ENCODE results near the gene BMP7.

BMP7 gene

GRCh38 chr20:57188576-57189079 is 77.8 kb downstream of the BMP7 start:
- DNase-seq, result no peak

- DNase-seq, result no peak
Observed at GRCh38 chr20:57188056-57188455, 78.4 kb downstream of the BMP7 start.

DNA sequence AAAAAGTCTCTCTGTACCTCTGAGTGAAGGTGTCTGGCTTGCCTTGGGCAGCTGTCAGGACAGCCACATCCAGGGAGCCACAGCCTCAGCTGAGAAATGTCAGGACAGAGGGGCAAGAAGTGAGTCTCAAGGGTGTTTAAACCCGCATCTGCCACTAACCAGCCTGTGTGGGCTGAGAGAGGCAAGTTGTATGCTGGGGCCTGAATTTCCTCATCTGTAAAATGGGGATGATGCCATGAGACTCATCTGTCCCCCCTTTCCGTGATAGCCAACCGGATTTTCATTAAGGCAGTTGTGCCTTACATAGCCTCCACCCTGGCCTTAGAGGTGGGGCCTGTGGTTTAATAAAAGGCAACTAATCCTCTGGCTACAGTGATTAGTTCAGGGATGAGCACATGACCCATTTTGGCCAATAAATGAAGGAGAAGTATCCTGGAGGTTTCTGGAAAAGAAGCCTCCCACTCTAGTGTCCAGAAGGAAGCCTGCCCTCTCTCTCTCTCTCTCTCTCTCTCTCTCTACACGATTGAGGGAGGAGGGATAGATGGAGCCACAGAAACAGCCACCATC is 79.3 kb downstream of the BMP7 start:
- no peak for DNase-seq

DNA sequence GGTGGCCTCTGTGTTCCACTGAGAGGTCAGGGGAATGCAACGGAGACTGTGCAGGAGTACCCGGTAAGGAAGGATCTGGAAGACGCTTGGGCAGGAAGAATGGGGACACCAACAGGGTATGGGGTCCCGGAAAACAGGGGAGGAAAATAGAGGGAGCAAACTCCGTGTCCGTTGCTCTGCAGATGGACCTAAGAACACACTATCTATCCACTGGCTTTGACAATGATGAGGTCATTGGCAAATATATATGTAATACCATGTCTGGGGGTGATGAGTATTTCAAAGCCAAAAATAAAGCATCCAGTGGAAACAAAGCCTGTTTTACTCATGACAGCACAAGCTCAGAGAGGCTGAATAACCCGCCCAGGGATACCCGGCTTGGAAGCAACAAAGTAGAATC is 80.2 kb downstream of the BMP7 start:
- DNase-seq, result no peak

DNA sequence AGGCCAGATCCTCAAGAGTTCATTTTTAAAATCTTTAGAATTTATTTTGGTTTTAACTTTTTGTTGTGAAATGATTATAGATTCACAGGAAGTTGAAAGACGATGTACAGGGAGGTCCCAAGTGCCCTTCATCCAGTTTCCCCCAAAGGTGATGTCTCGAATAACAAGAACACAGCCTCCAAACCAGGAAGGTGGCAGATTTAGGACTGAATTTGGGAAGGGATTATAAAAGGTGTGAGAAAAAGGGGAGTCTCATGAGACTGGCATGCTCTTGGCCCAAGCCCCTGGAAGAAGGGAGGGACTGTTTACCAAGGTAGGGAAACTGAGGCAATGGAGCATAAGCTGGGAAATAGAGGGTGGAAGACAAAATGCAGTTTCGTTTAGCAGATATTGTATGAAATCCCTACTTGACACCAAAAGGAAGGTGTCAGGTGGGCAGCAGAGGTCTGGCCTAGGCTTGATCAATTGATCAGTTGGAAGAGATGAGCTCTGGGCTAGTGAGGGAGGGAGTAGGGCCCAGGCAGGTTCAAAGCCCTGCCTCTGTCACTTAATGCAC is 81.2 kb downstream of the BMP7 start:
- no peak for DNase-seq

DNA sequence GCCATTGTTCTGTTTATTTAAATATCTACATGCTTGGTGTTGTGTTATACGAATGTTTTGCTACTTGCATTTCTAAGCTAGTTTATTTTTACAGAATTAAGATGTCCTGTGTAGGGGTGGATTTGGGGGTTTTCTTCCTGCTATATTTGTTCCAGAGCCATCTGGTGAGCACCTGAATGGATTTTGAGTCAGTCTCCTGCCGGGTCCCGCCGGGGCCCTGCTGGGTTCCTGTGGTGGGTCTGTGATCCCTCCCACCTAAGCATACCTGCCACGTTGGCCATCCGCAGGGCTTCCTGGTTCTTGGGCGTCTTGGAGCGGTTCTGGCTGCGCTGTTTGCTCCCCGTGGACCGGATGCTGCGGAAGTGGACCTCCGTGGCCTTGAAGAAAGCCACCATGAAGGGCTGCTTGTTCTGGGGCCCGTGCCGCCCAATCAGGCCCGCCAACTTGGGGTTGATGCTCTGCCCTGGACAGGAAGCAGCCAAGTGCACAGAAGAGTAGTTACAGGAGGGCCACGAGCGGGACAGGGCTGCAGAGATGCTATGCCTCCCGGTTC is 82.9 kb downstream of the BMP7 start:
- no peak for DNase-seq

DNA sequence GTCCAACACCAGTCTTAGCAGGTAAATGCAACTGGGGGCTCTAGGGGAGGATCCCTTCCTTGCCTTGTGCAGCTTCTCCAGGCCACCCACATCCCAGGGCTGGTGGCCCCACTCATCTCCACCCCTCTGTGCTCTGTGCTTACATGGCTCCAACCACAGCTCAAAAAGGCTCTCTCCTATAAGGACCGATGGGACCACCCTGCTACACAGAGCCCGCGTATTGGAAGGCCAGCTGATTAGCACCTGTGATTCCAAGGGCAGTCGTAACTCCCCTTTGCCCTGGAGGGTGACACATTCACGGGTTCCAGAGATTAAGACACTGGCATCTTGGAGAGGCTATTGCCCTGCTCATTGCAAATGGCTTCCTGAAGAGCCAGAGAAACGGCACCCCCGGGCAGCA is 84.8 kb downstream of the BMP7 start:
- no peak for DNase-seq

DNA sequence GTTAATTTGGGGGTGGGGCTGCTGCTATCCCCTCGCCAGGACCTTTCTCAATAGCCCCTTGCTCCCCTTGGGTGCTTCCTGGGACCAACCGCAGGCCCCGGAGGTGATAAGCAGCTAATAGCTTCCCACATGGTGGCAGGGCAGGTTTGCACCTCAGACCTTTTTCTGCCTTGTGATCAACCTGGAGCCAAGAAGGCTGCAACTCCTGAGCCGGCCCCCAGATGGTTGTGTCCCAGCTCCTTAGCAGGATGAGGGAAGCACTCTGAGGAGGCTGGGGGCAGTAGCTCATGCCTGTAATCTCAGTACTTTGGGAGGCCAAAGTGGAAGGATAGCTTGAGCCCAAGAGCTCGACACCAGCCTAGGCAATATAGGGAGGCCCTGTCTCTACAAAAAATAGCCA is 85.5 kb downstream of the BMP7 start:
- DNase-seq, result no peak

GRCh38 chr20:57180387-57180786 is 86.1 kb downstream of the BMP7 start:
- no peak for DNase-seq

GRCh38 chr20:57179265-57179664 is 87.2 kb downstream of the BMP7 start:
- no peak for DNase-seq

GRCh38 chr20:57178582-57179111 is 87.8 kb downstream of the BMP7 start:
- no peak for DNase-seq

DNA sequence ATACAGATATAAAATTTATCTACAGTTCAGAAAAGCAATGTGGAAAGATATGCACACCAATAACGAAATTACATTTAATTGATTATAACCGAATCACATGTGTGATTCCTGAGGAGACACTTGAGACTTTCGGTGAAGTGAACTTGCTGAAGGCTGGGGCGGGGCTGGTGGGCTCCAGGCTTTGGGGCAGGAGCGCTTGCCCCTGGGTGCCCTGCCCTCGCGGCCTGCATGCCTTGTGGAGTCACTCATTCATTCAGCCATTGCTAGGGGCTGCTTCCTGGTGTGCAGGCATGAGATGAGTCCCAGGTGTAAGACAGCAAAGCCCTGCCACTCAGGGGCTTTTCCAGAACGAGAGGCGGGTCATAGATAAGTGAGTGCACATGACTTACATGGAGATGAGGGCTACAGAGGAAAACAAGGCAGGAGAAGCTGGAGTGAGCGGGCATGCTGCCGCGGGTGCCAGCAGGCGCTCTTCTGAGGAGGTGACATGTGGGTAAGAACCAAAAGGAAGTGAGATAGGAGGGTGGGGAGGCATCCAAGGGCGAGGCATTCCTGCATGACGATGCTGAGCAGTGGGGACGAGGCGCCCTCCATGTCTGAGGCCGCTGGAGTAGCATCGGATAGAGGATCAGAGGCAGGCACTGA is 88.7 kb downstream of the BMP7 start:
- DNase-seq, result no peak

DNA sequence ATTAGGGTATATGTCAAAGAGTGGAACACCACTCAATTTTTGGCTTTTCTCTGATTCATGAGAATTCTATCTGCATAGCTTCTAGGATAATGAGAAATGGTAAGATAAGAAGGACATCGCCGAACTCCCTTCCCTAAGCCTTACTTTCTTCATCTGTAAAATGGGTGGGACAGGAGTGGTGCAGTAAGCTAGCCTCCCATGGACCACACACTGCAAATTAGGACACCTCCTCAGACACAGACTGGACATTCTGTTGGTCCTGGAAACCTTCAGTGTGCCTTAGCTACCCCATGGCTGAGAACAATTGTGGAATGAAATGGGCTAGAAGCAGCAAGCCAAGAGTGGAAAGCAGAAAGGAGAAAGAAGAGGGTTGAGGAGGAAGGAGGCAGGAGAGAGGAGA is 89.6 kb downstream of the BMP7 start:
- no peak for DNase-seq

GRCh38 chr20:57175397-57176010 is 90.9 kb downstream of the BMP7 start:
- DNase-seq, result peak; percentile 18 to 20

DNA sequence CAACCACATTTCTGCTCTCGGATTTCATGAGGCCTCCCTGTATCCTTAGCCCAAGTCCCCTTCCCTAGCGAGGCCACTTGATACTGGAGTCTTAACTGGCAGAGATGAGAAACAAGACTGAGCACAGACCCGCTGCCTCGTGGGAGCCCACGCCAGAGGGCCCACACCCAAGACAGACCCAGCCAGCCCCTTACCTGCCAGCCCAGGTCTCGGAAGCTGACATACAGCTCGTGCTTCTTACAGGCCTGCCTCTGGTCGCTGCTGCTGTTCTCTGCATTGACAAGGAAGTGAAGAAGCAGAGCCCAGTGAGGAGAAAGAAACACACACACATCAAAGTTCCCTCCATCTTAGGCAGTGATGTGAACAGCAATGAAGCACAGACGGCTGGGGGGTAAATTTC is 91.7 kb downstream of the BMP7 start:
- no peak for DNase-seq

DNA sequence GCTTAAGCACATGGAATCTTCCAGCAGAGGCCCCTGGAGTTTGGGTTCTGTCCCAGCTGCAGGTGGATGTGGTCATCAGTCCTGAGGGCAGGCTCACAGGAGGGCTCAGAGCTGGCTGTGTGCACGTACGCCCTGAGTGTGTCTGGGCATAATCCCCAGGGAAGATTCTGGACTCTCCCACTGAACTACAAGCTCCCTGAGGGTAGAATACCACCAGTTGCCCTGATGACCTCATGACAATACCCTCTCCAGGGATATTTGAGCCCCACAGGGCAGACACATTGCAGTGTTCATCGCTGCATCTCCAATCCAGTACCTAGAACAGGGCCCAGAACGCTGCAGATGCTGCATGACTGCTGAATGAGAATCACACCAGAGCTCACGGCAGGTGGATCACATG is 92.5 kb downstream of the BMP7 start:
- DNase-seq, result no peak

DNA sequence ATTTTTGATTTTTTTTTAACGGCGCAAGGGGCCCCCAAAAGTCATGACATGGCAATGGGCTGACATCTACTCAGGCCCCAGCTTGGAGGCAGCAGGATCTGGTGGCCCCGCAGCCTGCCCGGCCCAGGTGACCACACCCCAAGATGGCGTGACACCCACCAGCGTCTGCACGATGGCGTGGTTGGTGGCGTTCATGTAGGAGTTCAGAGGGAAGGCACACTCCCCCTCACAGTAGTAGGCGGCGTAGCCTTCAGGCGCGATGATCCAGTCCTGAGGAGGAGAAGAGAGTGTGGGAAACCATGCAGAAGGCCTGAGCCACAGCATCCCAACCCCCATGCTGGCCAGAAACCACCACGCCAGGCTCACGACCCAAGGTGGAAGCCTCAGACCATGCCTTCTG is 93.4 kb downstream of the BMP7 start:
- no peak for DNase-seq

- DNase-seq, result no peak
Observed at GRCh38 chr20:57170343-57170742, 96.1 kb downstream of the BMP7 start.

GRCh38 chr20:57169162-57169561 is 97.3 kb downstream of the BMP7 start:
- no peak for DNase-seq

DNA sequence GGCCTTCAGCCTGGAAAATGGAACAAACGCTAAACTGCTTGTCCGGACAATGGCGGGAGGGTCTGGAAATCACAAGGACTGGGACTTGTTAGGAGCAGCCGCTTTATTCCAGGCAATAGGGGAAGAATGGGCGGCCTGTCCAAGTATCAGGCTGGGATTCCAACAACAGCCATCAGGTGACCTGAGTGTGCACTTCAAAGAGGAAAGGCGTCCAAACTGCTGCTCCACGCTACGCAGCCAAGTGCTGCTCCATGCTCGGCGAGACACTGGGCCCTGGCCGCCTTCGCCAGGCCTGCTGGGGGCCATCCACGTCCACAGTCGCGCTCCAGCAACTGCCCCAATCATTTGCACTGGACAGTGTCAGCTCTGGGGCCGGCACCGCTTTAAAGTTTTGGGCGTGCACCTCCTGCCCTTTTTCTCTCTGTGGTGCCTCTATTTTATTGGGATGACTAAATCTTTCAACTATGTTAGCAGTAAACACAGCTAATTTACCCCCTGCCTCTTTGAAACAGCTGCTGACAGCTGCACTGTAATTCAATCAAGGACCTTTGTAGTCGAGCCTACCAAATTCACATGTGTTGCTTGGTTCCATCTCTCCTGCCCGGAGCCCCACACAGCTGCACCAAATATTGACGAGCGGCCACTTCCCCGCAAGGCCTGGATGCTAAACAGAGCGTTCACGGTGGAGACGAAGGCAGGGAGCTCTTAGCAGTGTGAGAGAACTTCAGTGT is 98.3 kb downstream of the BMP7 start:
- no peak for DNase-seq

DNA sequence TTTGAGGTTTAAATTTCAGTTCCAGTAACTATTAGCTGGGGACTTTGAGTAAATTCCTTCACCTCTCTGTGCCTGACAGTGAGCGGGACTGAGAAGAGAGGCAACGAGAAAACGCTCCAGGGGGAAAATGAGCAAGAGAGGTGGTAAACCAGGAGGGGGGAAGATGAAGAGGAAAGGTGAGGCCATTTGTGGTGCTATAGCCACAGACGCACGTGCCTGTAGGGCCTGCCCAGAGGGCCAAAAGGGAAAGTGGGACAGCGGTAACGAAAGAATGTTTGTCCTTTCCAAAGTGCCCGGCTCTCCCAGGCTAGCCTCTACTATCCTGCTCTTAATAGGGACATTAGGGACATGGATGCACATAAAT is 99.2 kb downstream of the BMP7 start:
- no peak for DNase-seq

- no peak for DNase-seq
Observed at GRCh38 chr20:57166568-57167291, 99.7 kb downstream of the BMP7 start.
